Fibroblast of skin of abdomen (primary cell): ENCODE results near the gene PTPRD.

Source experiments
- DNase-seq: peaks from one replicate; pipeline ENCODE4 v3.0.0-alpha.2; 2013

Gene PTPRD

DNA sequence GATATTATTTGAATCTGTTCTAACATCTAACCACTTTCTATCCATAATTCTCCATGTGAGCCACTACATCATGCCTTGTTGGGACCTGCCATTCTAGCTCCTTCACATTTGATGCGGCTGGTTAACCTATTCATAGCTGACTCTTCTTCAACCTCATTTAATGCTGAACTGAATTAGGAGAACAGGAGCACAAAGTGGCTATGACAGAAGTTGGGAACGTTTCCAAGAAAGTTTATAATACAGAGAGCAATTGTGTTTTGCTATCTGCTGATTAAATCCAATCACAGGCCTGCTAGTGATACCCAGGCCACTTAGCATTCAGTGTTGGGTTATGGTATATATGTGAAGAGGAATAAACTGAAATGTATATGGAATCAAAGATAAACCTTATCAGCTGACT, 440.3 kb downstream of the PTPRD start:
- no peak for DNase-seq

DNA sequence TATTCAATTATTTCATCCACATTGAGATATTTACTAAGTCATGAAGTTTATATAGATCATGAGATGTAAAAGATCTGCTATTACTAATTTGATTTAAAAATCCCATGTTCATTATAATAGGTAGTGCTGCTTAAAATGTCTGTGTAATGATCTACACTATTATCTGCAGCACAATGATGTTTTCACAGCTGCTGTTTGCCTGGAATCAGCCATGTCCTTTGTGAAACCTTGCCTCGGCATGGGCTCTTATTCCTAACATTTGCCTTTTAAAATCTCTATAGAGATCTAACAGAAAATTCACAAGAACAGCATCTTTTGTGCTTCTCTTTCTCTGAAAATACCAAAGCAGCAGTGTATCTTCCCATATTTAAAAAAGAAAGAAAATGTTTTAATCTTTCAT, 444.6 kb downstream of the PTPRD start:
- DNase-seq, result no peak

DNA sequence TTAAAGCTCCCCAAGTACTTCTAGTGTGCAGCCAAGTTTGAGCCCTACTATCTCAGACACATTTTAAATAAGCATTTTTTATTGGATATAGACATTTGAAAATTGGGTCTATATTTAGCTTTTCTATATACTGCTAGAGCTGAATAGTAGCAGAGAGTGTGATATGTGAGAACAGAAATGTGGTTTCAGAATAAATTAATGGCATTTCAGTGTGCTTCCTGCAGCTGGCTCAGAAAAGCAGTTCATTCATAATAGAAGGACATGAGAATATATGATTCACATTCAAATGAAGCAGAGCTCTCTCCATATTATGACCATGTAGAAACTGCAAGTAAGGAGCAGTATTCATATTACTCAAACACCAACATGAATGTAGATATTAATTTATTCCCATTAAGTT, 464.0 kb downstream of the PTPRD start:
- no peak for DNase-seq

DNA sequence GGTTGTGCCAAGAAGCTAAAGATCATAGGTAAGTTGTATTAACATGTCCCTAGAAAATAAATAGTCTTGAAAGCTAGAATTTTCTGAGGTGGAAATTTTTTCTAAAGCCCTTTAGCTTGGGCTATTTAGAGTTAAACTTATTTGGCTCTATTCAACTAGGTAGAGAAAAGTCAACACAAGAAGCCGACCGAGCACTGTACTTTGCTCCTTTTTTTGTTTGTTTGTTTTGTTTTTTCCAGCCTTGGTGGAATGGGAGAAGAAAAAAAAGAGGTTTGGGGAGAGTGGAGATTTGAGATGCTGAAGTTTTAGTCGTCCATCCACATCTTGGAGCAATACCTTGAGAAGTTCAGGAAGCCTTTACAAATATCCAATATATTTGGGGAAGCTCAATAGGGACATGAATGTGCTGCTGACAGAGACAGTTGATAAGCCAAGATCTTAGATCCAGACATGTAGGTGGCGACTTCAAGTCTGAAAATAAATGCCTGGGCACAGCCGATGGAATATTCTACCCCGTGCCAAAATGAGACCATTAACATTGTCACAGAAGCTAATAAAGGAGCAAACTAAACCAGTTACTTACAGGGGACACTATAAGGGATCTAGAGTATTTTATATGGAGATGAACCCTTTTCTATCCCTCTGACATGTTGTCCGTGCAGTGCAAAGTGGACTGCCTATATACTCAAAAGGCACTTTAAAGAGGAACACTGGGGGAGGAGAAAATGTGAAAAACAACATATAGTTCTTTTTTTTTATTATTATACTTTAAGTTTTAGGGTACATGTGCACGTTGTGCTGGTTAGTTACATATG, 466.1 kb downstream of the PTPRD start:
- DNase-seq, result no peak

DNA sequence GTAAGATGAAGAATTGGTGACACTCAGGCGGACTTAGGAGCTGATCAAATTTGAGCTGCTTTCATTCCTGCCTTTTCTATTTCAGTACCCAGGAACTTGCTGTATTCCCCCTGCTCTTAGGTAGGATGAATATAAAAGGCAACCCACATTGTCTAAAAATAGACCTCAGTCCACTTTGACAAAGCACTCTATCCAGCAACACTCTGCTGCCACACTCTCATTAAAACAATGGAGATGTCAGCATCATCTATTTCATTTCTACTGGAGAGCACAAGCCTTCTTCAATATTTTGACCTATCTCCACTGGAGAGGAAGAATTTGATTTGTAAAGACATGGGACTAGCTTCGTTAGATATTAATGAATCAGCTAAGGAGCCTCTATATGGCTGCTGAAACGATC, 468.4 kb downstream of the PTPRD start:
- DNase-seq, result no peak

DNA sequence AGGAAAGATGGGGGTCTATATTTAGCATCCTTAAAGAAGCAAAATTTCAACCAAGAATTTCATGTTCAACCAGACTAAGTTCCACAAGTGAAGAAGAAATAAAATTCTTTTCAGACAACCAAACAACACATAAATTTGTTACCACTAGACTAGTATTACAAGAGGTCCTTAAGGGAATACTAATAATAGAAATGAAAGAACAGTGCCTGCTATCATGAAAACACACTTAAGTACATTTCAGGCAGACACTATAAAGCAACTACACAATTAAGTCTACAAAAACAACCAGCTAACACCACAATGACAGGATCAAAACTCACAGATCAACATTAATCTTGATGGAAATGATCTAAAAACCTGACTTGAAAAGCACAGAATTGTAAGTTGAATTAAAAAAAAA, 477.2 kb downstream of the PTPRD start:
- no peak for DNase-seq

DNA sequence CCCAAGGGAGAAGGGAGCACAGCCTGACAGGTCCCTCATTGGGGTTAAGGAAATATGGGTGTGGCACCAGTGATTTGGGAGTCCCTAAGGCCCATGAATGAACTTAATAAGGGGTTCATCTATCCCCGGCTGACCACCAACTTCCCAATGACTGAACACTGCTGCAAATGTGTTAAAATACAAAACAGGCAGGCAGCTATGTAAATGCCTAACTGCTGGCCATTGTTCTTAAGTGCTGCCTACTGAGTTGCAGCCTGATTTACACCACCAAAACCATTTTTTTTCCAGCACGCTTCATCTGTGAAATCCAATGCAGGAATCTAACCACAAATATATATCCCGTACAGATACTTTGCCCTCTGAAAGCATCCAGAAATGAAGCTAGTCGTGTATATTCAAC, 478.5 kb downstream of the PTPRD start:
- no peak for DNase-seq

DNA sequence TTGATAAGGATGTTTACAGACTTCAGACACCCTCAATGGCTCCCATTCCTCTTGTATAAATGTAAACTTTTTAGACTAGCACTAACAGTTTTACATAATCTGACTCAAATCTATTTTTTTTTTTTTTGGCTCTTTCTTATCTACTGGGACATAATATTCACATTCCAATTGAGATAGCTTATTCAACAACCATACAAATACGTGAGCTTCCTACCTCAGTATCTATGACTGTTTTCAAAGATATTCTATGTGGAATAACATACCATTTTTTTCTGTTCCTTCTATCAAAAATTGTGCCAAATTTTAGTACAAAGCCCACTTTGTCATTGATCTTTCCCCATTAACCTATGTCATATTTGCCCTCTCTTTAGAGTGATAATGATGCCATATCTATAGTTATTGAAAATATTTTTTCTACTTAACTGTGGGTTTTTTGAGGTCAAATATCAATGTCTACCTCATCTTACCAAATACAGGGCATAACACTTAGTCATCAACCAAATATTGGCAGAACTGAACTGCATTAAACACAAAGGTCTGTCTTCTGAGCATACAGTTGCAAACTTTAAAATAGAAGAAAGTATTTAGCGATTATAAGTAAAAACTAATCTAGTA, 482.6 kb downstream of the PTPRD start:
- peak; percentile 28 for DNase-seq

DNA sequence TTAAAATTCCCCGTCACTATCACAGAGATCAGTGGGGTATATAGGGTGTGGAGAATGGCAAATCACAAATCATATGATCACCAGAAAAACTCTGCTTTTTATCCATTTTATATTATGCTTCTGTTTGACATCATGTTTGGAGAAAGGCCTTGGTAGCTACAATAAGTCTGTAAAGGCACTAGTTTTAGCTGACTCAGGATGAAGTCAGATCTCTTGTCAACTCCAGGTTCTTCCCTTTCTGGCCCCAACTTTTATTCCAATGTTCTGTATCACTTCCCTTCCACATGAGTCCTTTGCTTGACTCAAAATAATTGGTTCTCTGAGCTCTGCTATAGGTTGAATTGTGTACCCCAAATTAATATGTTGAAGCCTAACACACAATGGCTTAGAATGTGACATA, 484.9 kb downstream of the PTPRD start:
- peak; percentile 1 for DNase-seq

DNA sequence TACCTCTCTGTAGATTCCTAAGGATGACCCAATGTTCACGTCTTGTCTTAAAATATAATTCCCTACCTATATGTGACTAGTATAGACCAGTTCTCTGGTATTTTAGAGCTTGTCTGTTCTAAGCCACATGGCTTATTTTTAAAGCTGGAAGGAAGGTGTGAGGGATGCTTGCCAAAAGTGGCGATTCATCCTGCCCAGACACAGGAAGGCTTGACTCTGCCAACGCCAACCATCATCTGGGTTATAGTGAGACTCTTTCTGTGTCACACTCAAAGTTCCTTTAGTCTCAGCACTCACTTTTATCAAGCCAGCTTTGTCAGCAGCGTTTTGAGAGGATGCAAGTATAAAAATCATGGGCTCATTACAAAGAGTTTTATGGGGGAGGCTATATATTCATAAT, 500.0 kb downstream of the PTPRD start:
- no peak for DNase-seq

DNA sequence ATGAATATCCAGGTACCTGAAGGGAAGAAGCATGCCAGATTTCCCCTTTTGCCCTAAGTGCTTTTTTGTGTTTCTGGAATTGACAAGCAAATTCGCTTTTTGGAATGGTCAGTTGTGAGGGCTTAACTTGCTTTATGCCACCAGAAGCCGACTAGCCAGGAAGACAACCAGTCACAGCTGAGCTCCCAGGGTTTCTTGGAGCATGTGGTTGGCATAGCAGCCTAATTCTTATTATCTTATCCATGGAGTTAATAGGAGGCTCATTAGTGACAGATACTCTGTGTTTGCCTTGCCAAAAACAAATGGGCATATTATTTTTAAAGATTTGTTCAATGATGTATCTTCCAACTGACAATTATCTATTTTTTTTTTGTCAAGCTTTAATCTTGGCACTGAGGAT, 500.7 kb downstream of the PTPRD start:
- DNase-seq, result no peak

DNA sequence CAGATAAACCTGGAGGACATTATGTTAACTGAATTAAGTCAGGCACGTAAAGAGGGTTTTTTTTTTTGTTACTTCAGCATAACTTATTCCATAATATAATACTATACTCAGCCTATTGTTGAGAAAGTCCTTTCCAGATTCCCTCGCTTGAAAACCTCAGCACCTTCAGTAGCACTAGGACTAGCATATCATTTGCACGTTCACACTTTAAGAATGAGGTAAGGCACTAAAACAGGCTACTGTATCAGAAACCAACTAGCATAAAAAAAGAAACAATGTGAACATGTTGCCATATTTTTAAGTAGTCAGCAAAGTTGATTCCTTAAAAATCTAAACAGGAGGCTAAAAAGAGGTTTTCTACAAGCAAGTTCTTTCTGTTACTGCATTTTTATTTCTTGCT, 504.0 kb downstream of the PTPRD start:
- no peak for DNase-seq

DNA sequence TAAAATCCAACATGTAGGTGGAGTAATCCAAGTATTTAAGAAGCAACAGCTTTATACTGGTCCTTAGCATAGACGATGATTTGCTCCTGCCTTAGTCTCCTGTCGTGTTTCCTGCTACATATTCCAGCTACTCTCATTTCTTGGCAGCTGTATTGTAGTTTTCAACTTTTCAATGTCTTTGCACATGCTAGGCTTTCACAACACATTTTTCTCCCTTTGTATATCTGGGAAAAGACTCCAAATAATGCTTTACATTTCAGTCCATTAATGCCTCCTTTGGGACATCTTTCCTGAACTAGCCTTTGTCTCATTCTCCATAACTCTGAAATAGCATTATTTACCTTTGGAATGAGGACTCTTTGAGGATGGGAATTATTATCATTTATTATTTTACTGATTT, 508.0 kb downstream of the PTPRD start:
- DNase-seq, result no peak

DNA sequence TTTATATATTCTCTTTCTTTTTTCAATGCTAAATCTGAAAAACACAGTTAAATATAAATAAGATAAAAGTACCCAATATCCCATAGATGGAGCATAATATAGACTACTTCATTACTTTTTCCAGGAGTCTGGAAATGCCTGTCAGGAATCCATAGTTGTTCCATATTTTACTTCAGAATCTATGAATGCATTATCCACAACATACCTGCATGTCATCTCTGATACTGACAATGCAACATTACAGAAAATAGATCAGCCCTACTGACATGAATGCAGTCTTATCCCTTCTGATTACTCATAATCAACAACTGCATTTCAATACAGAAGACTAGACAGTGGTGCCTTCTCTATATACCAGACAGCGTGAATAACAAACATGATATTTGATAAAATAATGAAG, 517.6 kb downstream of the PTPRD start:
- DNase-seq, result no peak

DNA sequence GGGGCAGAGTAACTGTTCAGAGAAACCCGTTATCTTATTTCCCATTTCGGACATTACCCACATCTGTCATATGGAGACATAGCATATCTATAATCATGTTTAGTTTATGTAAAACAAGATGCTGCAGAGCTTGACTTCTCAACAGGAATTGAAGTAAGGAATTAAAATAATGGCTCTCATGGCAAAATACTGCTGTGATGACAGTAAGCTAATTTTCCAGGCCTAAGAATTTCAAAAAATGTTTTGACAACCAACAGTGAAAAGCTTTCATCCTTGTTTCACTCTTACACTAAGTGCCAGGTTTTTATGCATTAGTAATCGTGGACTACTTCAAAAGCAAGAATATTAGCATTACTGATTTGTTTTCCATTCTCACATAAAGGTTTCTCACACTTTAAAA, 518.2 kb downstream of the PTPRD start:
- no peak for DNase-seq

DNA sequence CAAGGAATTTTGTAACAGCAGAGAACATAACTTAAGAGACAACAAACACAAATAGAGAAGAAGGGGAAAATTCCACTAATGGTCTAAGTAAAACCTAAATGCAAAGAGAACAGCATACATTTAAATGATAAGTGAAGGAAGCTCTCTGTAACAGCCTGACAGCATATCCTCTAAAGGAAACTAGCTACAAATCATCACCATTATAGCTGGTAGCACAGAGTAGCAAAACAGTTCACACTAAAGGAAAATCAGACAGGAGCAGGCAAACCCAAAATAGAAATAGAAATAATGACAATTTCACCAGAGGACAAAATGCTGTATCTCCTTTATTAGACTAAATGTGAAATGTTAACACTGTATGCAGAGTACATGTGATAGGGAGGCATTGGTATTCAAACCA, 532.8 kb downstream of the PTPRD start:
- no peak for DNase-seq

DNA sequence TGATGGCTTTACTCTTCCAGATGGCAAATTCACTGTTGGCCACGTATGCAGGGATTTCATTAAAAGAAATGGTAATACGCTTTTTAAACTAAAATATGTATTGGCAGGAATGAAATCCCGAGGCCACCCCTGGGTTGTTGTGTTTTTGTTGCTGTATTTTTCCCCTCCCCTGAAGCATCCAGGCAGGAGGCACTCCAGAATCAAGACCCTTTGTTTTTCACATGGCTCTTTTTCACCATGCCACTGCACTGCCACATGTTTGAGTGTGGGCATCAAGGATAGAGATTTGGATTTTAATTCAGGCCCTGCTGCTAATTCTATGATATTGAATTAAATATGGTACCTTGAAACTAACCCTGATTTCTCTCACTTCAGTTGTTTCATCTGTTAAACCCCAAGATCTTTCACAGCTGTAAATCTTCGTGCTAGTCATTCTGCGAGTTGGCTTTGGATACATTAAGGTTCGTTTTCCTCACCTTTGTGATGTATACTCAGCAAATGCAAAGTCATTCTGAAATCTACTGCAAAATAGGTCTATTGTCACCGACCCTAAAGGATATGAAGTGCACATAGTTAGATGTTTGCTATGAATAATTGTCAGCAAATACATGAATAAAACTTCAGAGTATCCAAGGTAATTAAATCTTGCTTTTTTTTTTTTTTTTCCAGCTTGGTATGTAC, 533.4 kb downstream of the PTPRD start:
- no peak for DNase-seq

DNA sequence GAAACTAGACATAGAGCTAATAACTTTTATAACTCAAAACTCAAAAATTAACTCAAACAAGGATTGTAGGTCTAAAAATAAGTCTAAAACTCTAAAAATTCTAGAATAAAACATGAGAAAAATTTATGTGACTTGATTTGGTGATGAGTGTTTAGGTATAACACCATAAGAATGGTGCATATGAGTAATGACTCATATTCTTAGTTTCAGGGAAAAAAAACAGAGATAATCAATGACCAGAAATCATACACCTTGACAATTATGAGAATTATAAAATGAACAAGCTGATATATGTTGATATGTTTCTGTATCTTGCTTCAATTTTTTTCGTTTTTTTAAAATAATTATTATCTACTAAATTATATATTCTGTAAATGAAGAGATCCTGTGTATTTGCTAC, 541.2 kb downstream of the PTPRD start:
- DNase-seq, result no peak

DNA sequence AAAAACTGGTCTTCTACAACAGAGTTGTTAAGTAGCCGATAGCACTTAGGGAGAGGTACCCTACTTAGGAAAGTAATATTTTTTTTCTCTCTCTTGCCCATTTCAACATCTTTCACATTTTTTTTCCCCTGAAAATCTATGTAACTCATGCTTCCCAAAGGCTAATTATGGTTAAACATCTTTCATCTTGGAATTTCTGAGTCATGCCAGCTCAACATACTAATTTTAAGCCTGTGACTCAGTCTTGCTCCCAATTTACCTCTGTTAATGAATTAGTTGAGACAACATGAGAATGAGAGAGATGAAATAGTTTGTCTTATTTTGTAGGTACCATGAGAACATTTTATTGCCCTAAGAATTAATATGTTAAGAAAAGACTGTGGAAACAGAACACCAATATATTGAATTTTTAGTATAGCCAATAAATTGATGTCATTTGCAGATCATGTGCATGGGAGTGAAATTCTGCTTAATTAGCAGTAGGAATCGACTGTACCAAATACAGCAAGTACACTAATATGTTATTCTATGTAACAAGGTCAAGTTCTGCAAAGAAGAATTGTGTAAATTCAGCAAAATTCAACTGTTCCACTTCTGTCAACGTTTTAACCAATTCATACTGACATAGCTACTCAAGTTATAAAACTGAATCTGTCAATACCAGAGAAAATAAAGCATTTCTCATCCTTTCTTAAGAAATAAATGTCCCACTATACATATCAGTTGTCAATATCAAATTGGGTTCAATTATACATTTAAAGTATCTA, 550.0 kb downstream of the PTPRD start:
- DNase-seq, result peak; percentile 87

DNA sequence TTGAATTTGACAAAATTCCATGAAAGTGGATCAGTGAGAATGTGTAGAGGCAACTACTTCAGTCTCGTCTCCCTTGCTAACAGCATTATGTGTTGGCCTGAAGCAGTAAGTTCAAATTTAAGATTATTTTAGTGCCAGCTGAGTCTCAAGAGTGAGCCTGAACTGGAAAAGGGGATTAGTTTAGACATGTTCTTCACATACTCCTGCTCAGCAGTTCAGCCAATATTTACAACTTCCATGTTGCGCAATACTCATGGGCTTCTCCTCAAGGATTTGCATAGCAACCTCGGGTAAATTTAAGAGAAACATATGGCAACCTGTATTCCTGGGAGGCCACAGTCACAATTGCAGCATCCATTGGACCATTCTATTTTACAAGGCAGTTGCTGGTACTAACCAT, 553.8 kb downstream of the PTPRD start:
- DNase-seq, result peak; percentile 88

DNA sequence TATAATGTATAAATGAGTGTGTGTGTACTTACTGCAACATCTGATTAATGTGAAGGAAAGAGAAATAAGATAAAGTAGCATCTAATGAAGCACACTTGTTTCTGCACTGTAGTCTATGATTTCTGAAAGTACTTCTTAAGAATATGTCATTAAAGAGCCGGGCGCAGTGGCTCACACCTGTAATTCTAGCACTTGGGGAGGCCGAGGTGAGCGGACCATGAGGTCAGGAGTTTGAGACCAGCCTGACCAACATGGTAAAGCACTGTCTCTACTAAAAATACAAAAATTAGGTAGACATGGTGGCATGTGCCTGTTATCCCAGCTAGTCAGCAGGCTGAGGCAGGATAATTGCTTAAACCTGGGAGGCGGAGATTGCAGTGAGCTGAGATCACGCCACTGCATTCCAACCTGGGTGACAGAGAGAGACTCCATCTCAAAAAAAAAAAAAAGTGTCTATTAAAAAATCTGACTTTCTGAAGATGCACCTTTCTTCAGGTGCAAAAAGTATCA, 556.9 kb downstream of the PTPRD start:
- DNase-seq, result peak; percentile 21

DNA sequence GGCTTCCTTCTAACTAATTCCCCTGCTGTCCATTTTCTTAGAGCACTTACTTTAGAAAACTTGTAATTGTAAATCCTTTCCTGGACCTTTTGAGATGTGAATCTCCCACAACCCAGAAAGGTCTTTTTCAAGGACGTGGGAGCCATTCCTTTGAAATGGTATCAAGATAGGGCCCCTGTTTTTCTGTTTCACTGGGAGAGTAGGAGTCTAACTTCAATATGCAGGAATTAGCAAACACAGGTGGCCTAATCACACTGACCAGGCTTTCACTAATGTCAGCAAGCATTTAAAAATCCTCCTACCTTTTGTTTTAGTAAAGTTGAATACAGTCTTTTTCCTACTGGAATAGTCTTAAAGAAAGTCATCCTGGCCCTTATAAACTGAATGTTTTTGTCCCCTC, 558.3 kb downstream of the PTPRD start:
- no peak for DNase-seq

DNA sequence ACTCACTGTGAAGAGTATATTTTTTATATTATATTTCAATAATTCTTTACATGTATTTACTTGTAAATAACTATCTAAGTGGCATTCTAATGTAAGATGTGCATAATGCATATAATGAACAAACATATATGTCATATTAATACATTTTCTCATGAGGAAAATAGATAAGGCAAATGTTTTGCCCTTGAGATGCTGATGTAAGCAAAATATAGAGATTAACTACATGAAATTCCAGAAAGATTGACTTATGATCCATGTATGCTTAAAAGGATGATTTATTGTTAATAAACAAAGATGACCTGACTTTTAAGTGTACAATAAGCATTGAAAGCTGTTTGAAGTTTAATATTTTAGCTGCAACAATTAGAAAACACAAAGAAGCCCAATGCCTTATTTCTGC, 559.9 kb downstream of the PTPRD start:
- no peak for DNase-seq
